B cell (primary cell): Measurements from ENCODE around the gene PCDHA1. TPM values are rescaled to one million over a fixed set of nuclear protein-coding genes. Genes with fewer than 3 reads are reported as not detected.

ENCODE experiments used
- ATAC-seq: fragments of 200-7000 bp; cut with Tn5 transposase; one replicate; pipeline ENCODE4 v1.10.0; 2021; ENCODE audit warnings: low read depth, mild to moderate bottlenecking, moderate number of reproducible peaks, moderate library complexity
- CTCF ChIA-PET: fragments of 350-600 bp; sonication (Branson Sonifier 250); formaldehyde crosslinking; loops from one replicate; lab custom pipeline; 2021; ENCODE audit warnings: antibody characterized with exemption, inconsistent platforms; lab: Charles Lee
- POLR2A ChIA-PET: fragments of 350-600 bp; sonication (Branson Sonifier 250); formaldehyde crosslinking; loops from one replicate; lab custom pipeline; 2021; ENCODE audit warnings: antibody characterized with exemption; lab: Charles Lee
- DNase-seq: peaks from one replicate; pipeline ENCODE4 v3.0.0; 2013
- H2AFZ ChIP-seq: 2 replicates; pipeline ENCODE4 v1.6.1; 2012; ENCODE audit warnings: mild to moderate bottlenecking, low read depth, low read length; ENCODE audit not compliant: insufficient read depth, poor library complexity, severe bottlenecking
- H3K27ac ChIP-seq, 2 donors: 1 replicate in 1 of 2; 2 replicates in 1 of 2; pipeline ENCODE4 v1.5.1; 2012 to 2013; ENCODE audit warnings: low read length in 2 of 2, mild to moderate bottlenecking in 2 of 2, moderate library complexity in 1 of 2
- H3K27me3 ChIP-seq, 4 experiments: fragments of 200-600 bp in 1 of 4; sonication (generic) in 1 of 4; replicated peaks in 1 of 4; 1 replicate in 2 of 4; 2 replicates in 2 of 4; pipeline versions ENCODE4 v1.6.1 to v1.7.0; 2013 to 2016; ENCODE audit warnings: low read length in 3 of 4, mild to moderate bottlenecking in 2 of 4, mixed read lengths in 1 of 4, moderate library complexity in 1 of 4; ENCODE audit not compliant: insufficient read depth in 4 of 4, control insufficient read depth in 3 of 4; ENCODE audit errors: control extremely low read depth in 1 of 4
- H3K36me3 ChIP-seq, 2 experiments: replicated peaks in 1 of 2; 1 replicate in 1 of 2; 2 replicates in 1 of 2; pipeline versions ENCODE4 v1.6.1 to v1.7.1; 2013; ENCODE audit warnings: low read length in 1 of 2; ENCODE audit not compliant: insufficient read depth in 2 of 2, control insufficient read depth in 1 of 2; ENCODE audit errors: control extremely low read depth in 1 of 2, extremely low read depth in 1 of 2
- H3K4me1 ChIP-seq, 2 donors: fragments of 200-600 bp in 1 of 2; sonication (generic) in 1 of 2; 1 replicate in 1 of 2; 2 replicates in 1 of 2; pipeline versions ENCODE4 v1.5.1 to v1.6.1; 2013 to 2017; ENCODE audit warnings: low read length in 2 of 2; ENCODE audit not compliant: control insufficient read depth in 2 of 2, insufficient read depth in 2 of 2
- H3K4me2 ChIP-seq: replicated peaks from 2 replicates; pipeline ENCODE3; 2012; ENCODE audit warnings: mild to moderate bottlenecking, low read depth, low read length; ENCODE audit not compliant: poor library complexity, severe bottlenecking
- H3K4me3 ChIP-seq, 5 experiments: fragments of 200-600 bp in 1 of 5; sonication (generic) in 1 of 5; 1 replicate in 3 of 5; 2 replicates in 2 of 5; pipeline versions ENCODE4 v1.5.1 to v1.7.0; 2011 to 2016; ENCODE audit warnings: low read length in 4 of 5, mild to moderate bottlenecking in 4 of 5, low read depth in 2 of 5, control low read depth in 1 of 5, moderate library complexity in 1 of 5; ENCODE audit not compliant: insufficient read depth in 1 of 5; ENCODE audit errors: control extremely low read depth in 1 of 5, extremely low read depth in 1 of 5
- H3K79me2 ChIP-seq: fragments of 200-600 bp; sonication (generic); one replicate; pipeline ENCODE4 v1.6.0; 2016; ENCODE audit warnings: low read length; ENCODE audit not compliant: control insufficient read depth, insufficient read depth
- H3K9ac ChIP-seq: fragments of 200-600 bp; sonication (generic); 2 replicates; pipeline ENCODE4 v1.6.1; 2017; ENCODE audit warnings: mild to moderate bottlenecking, low read length, moderate library complexity
- H3K9me3 ChIP-seq, 3 donors: one replicate each; pipeline versions ENCODE4 v1.6.1 to v1.7.1; 2013; ENCODE audit warnings: low read length in 2 of 3; ENCODE audit not compliant: control insufficient read depth in 2 of 3, insufficient read depth in 1 of 3; ENCODE audit errors: control extremely low read depth in 1 of 3
- H4K20me1 ChIP-seq: 2 replicates; pipeline ENCODE4 v1.6.0; 2012; ENCODE audit warnings: mild to moderate bottlenecking, low read length; ENCODE audit not compliant: insufficient read depth, control insufficient read depth, poor library complexity, severe bottlenecking
- H3K27ac Mint-ChIP-seq: one replicate; pipeline ENCODE4 v1.8.0; 2021; ENCODE audit warnings: mixed read lengths
- H3K27me3 Mint-ChIP-seq: one replicate; pipeline ENCODE4 v1.8.0; 2021; ENCODE audit warnings: mixed read lengths
- H3K4me1 Mint-ChIP-seq: one replicate; pipeline ENCODE4 v1.8.0; 2021; ENCODE audit warnings: mixed read lengths
- H3K4me3 Mint-ChIP-seq: one replicate; pipeline ENCODE4 v1.8.0; 2021; ENCODE audit warnings: mixed read lengths
- H3K9me3 Mint-ChIP-seq: one replicate; pipeline ENCODE4 v1.8.0; 2022; ENCODE audit warnings: mixed read lengths; ENCODE audit not compliant: insufficient read depth
- CTCF ChIP-seq: fragments of 200-600 bp; IDR thresholded peaks from one replicate; pipeline ENCODE4 v1.8.0; 2022; ENCODE audit warnings: antibody characterized with exemption, mild to moderate bottlenecking
- EZH2 ChIP-seq: IDR thresholded peaks from 2 replicates; pipeline ENCODE4 v1.6.1; 2012; ENCODE audit warnings: borderline replicate concordance, low read depth, mild to moderate bottlenecking, moderate library complexity, low read length; ENCODE audit not compliant: insufficient read depth, poor library complexity, severe bottlenecking
- WGBS: methylation state at CpG from one replicate; pipeline ENCODE4 v1.1.5; 2013; ENCODE audit warnings: missing lambda C conversion rate; ENCODE audit not compliant: insufficient coverage; 5-methylcytosine and 5-hydroxymethylcytosine counted together
- intact Hi-C: fragments of 100-400 bp; cut with micrococcal nuclease; formaldehyde crosslinking; loops from one replicate; pipeline ENCODE4 v1.10.0; 2022
- polyA plus RNA-seq: library from polyadenylated mRNA; depleted of rRNA; stranded (reverse); fragments of >200 nt; gene quantifications from 2 replicates; pipeline ENCODE4 v1.2.3, GENCODE V29; 2012
- total RNA-seq, 2 donors: library from RNA; stranded (reverse); fragments of 120-200 nt in 1 of 2; gene quantifications; 1 replicate in 1 of 2; 2 replicates in 1 of 2; pipeline versions ENCODE4 v1.2.3 to v1.2.4, GENCODE V29; 2013 to 2022

Gene PCDHA1
- total and polyA plus RNA-seq, 2 donors (not counting 1 experiment from before 2014, with no cell fraction given): not detected

GRCh38 chr5:141040771-141041426, 255.0 kb downstream of the PCDHA1 start:
- no peak overlapping the region for H3K27ac ChIP-seq
- no peak overlapping the region for H3K4me3 Mint-ChIP-seq
- WGBS: 22% methylated on average over 20 of the region's 25 CpGs
- intact Hi-C loops: loop anchor here (10.0 kb wide), 1 partner anchor 666 kb away; no protein-coding TSS in a partner anchor
- ChIA-PET POLR2A (no interaction called here), CTCF (no interaction called here)
- no peaks in the 10 kb centered on the region for H3K4me1 Mint-ChIP-seq
- no peaks in the 10 kb centered on the region for H3K79me2 ChIP-seq
- H3K27me3 ChIP-seq: peaks cover 0 to 6% (median 0%) of the 10 kb centered on the region in 4 experiments
- H3K9me3 ChIP-seq: peaks cover 0 to 14% (median 11%) of the 10 kb centered on the region in 3 donors
- peaks cover 0 to 2% of the 10 kb centered on the region in 2 donors for H3K4me1 ChIP-seq
- no peaks in the 10 kb centered on the region for H3K36me3 ChIP-seq
- no peak overlapping the region for H3K9ac ChIP-seq
- H3K4me3 ChIP-seq: no peak overlapping the region
- no peak overlapping the region for H3K27ac Mint-ChIP-seq
- H3K4me2 ChIP-seq: no peak overlapping the region
- peaks cover 7% of the 10 kb centered on the region for H3K9me3 Mint-ChIP-seq
- TF ChIP-seq CTCF (peak; percentile 44), EZH2 (no peak)
- no peak overlapping the region for H2AFZ ChIP-seq
- peaks cover 3% of the 10 kb centered on the region for H3K27me3 Mint-ChIP-seq
- peak; percentile 39 for ATAC-seq
- H4K20me1 ChIP-seq: no peaks in the 10 kb centered on the region
- peak; percentile 54 for DNase-seq

- POLR2A ChIA-PET: no interaction called here
- intact Hi-C loops: loop anchor here (10.0 kb wide), 1 partner anchor 667 kb away; no protein-coding TSS in a partner anchor
- no peak for DNase-seq
These were observed 255.5 kb downstream of the PCDHA1 start for GRCh38 chr5:141041427-141041785.

More at GRCh38 chr5:141041427-141041785, 255.5 kb downstream of the PCDHA1 start:
- no peak overlapping the region for H3K27ac ChIP-seq
- H3K27me3 ChIP-seq: peaks cover 0 to 6% (median 0%) of the 10 kb centered on the region in 4 experiments
- Mint-ChIP-seq H3K27me3 (peaks cover 6% of the 10 kb centered on the region), H3K4me3 (no peak overlapping the region), H3K4me1 (no peaks in the 10 kb centered on the region), H3K27ac (no peak overlapping the region), H3K9me3 (peaks cover 7% of the 10 kb centered on the region)
- no peaks in the 10 kb centered on the region for H4K20me1 ChIP-seq
- peaks cover 0 to 14% (median 11%) of the 10 kb centered on the region in 3 donors for H3K9me3 ChIP-seq
- no peak for ATAC-seq
- H3K4me2 ChIP-seq: no peak overlapping the region
- no peak overlapping the region for H3K9ac ChIP-seq
- H3K79me2 ChIP-seq: no peaks in the 10 kb centered on the region
- TF ChIP-seq CTCF: peak; percentile 11
- no peak for TF ChIP-seq EZH2
- no peaks in the 10 kb centered on the region for H3K36me3 ChIP-seq
- no peak overlapping the region for H3K4me3 ChIP-seq
- CTCF ChIA-PET: no interaction called here
- H3K4me1 ChIP-seq: peaks cover 0 to 2% of the 10 kb centered on the region in 2 donors
- H2AFZ ChIP-seq: no peak overlapping the region
- no CpG with 5 or more reads among the region's 4 CpGs for WGBS
